ENCODE measurements around the gene IL11RA. TPM values are rescaled to one million over a fixed set of nuclear protein-coding genes. Genes with fewer than 3 reads are reported as not detected.

The IL11RA gene
- total RNA-seq, 1 donor from 2014 or later, result 22.2 TPM

DNA sequence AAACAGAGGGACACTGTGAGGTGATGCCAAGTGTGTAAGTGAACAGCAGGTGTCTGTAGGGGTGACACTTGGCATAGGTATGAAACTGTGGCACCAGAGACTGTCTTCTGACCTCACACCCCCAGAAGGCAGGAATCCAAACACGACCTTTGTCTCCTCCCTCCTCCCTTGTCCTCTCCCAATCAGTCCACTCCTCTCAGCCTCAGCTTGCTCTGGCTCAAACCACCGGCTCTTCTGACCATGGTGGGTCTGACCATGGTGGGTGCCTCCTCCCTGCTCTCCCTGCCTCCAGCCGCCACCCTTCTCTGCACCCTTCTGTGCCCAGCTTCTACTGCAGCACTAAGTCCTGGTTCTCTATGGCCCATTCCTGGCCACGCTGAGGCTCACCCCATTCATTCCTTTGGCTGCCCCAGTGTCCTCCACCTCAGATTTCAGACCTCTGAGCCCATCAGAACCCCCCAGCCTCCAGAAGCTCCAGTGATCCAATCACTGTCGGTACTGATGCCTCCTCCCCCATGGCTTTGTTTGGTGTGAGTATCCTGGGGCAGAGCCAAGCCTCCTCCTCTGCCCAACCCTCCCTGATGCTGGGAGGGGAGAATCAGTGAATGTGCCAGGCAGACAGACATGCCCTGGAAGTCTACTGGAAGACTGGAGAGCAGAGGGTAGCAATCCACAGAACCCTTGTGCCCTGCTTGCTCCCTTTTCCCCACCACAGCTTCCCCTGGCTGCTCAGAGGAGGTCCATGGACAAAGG lies 21.4 kb upstream of the IL11RA start:
- no peak overlapping the region for H3K27ac ChIP-seq (ENCODE audit: low read depth, low read length)
- H3K79me2 ChIP-seq (ENCODE audit: insufficient read depth, low read length), result peaks cover 6% of the 10 kb centered on the region
- no peak overlapping the region for H3K4me2 ChIP-seq (ENCODE audit: low read length)
- H3K27me3 ChIP-seq (ENCODE audit: insufficient read depth, low read length), result peaks cover 50% of the 10 kb centered on the region
- peaks cover 3% of the 10 kb centered on the region for H3K36me3 Mint-ChIP-seq (ENCODE audit: low read depth, unreplicated experiment)
- DNase-seq (ENCODE audit: low read depth), result no peak
- no peak overlapping the region for H3K27ac Mint-ChIP-seq (ENCODE audit: unreplicated experiment)
- peaks cover 62% of the 10 kb centered on the region for H3K27me3 Mint-ChIP-seq (ENCODE audit: low read depth, unreplicated experiment)
- no peaks in the 10 kb centered on the region for H3K9me3 Mint-ChIP-seq (ENCODE audit: unreplicated experiment)
- peaks cover 26% of the 10 kb centered on the region for H4K20me1 ChIP-seq (ENCODE audit: insufficient read depth, low read length)
- no peaks in the 10 kb centered on the region for H3K36me3 ChIP-seq (ENCODE audit: insufficient read depth, low read length)
- H3K9me3 ChIP-seq (ENCODE audit: insufficient read depth, low read depth, low read length), result no peaks in the 10 kb centered on the region
- H3K4me1 ChIP-seq (ENCODE audit: insufficient read depth, low read length), result peaks cover 4% of the 10 kb centered on the region
- H3K4me3 ChIP-seq (ENCODE audit: insufficient read depth, low read depth, low read length), result no peak overlapping the region
- peaks cover 1% of the 10 kb centered on the region for H3K4me1 Mint-ChIP-seq (ENCODE audit: low read depth, unreplicated experiment)
- no peak overlapping the region for H3K4me3 Mint-ChIP-seq (ENCODE audit: unreplicated experiment)
- FAIRE-seq, result no peak
- H3K9ac ChIP-seq (ENCODE audit: low read length), result no peak overlapping the region
- TF ChIP-seq, protein P1, sequence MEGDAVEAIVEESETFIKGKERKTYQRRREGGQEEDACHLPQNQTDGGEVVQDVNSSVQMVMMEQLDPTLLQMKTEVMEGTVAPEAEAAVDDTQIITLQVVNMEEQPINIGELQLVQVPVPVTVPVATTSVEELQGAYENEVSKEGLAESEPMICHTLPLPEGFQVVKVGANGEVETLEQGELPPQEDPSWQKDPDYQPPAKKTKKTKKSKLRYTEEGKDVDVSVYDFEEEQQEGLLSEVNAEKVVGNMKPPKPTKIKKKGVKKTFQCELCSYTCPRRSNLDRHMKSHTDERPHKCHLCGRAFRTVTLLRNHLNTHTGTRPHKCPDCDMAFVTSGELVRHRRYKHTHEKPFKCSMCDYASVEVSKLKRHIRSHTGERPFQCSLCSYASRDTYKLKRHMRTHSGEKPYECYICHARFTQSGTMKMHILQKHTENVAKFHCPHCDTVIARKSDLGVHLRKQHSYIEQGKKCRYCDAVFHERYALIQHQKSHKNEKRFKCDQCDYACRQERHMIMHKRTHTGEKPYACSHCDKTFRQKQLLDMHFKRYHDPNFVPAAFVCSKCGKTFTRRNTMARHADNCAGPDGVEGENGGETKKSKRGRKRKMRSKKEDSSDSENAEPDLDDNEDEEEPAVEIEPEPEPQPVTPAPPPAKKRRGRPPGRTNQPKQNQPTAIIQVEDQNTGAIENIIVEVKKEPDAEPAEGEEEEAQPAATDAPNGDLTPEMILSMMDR (IDR thresholded peaks at IDR 0.05; ENCODE audit: insufficient read depth, low read depth, low read length), result no peak
- no peak for TF ChIP-seq EZH2 (IDR thresholded peaks at IDR 0.05; ENCODE audit: insufficient read depth, low read length)
- H2AFZ ChIP-seq (ENCODE audit: low read depth, low read length), result no peak overlapping the region

DNA sequence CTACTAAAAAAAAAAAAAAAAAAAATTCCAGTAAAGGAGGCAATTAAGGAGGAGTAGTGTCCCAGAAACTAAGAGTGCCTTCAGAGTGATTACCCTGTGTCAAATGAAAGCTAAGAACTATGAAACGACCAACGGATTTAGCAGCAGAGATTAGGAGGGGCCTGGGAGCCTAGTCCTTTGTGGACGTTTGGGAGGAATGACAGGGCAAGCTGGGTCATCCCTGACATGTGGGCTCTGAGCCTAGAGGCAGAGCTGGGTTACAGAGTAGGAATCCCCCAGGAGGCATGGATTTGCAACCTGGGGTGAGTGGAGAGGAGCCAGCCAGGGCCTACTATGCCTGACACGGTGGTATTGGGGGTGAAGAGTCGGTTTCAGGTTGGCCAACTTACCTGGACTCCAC lies 18.8 kb upstream of the IL11RA start:
- TF ChIP-seq, protein P1 (IDR thresholded peaks at IDR 0.05; ENCODE audit: insufficient read depth, low read depth, low read length), result no peak
- no peak for TF ChIP-seq EZH2 (IDR thresholded peaks at IDR 0.05; ENCODE audit: insufficient read depth, low read length)

More for the DNA sequence above, 18.8 kb upstream of the IL11RA start:
- no peaks in the 10 kb centered on the region for H3K9me3 Mint-ChIP-seq (ENCODE audit: unreplicated experiment)
- H3K4me1 ChIP-seq (ENCODE audit: insufficient read depth, low read length), result peaks cover 17% of the 10 kb centered on the region
- H3K27me3 Mint-ChIP-seq (ENCODE audit: low read depth, unreplicated experiment), result peaks cover 38% of the 10 kb centered on the region
- DNase-seq (ENCODE audit: low read depth) (no peak), FAIRE-seq (no peak)
- no peak overlapping the region for H3K27ac ChIP-seq (ENCODE audit: low read depth, low read length)
- peaks cover 24% of the 10 kb centered on the region for H3K27me3 ChIP-seq (ENCODE audit: insufficient read depth, low read length)
- no peak overlapping the region for H2AFZ ChIP-seq (ENCODE audit: low read depth, low read length)
- H3K4me2 ChIP-seq (ENCODE audit: low read length), result no peak overlapping the region
- H3K4me3 Mint-ChIP-seq (ENCODE audit: unreplicated experiment), result no peak overlapping the region
- H3K9me3 ChIP-seq (ENCODE audit: insufficient read depth, low read depth, low read length), result no peaks in the 10 kb centered on the region
- peaks cover 5% of the 10 kb centered on the region for H3K4me1 Mint-ChIP-seq (ENCODE audit: low read depth, unreplicated experiment)
- peaks cover 3% of the 10 kb centered on the region for H3K36me3 Mint-ChIP-seq (ENCODE audit: low read depth, unreplicated experiment)
- peaks cover 31% of the 10 kb centered on the region for H4K20me1 ChIP-seq (ENCODE audit: insufficient read depth, low read length)
- no peak overlapping the region for H3K4me3 ChIP-seq (ENCODE audit: insufficient read depth, low read depth, low read length)
- no peak overlapping the region for H3K9ac ChIP-seq (ENCODE audit: low read length)
- H3K27ac Mint-ChIP-seq (ENCODE audit: unreplicated experiment), result no peak overlapping the region
- H3K36me3 ChIP-seq (ENCODE audit: insufficient read depth, low read length), result no peaks in the 10 kb centered on the region
- peaks cover 25% of the 10 kb centered on the region for H3K79me2 ChIP-seq (ENCODE audit: insufficient read depth, low read length)
